PC-3 (cell line): Measurements from ENCODE around the gene NES. TPM values are rescaled to one million over a fixed set of nuclear protein-coding genes. Genes with fewer than 3 reads are reported as not detected.

ENCODE experiments used
- ATAC-seq: fragments of 200-7000 bp; cut with Tn5 transposase; 2 replicates; pipeline ENCODE4 v1.9.1; 2020; ENCODE audit warnings: mild to moderate bottlenecking, moderate library complexity
- BruUV-seq: library from RNA; stranded (reverse); fragments of 400-500 nt; replicated peaks from 2 replicates; lab custom pipeline; 2021; lab: Mats Ljungman, UMichigan
- CTCF ChIA-PET: fragments of 300-600 bp; sonication (Branson Sonifier 250); formaldehyde crosslinking; loops from one replicate; lab custom pipeline; 2022; ENCODE audit warnings: antibody characterized with exemption; lab: Charles Lee
- POLR2A ChIA-PET: fragments of 300-600 bp; sonication (Branson Sonifier 250); formaldehyde crosslinking; loops from one replicate; lab custom pipeline; 2022; ENCODE audit warnings: antibody characterized with exemption; ENCODE audit not compliant: unreplicated experiment; lab: Charles Lee
- DNase-seq: peaks from one replicate; pipeline ENCODE4 v3.0.0-alpha.2; 2015
- H2AFZ ChIP-seq: fragments of 300-600 bp; sonication (generic); 2 replicates; pipeline ENCODE4 v1.6.0; 2016; ENCODE audit warnings: antibody characterized with exemption, low read length
- H3F3A ChIP-seq: fragments of 300-600 bp; sonication (generic); one replicate; pipeline ENCODE4 v1.6.0; 2017; ENCODE audit warnings: antibody characterized with exemption, low read length, control low read depth, mild to moderate bottlenecking; ENCODE audit not compliant: unreplicated experiment
- H3K27ac ChIP-seq: fragments of 300-600 bp; sonication (generic); 2 replicates; pipeline ENCODE4 v1.5.1; 2016; ENCODE audit warnings: mild to moderate bottlenecking, low read length
- H3K27me3 ChIP-seq: fragments of 300-600 bp; sonication (generic); 2 replicates; pipeline ENCODE4 v1.6.1; 2016; ENCODE audit warnings: low read length, mixed read lengths
- H3K36me3 ChIP-seq: fragments of 300-600 bp; sonication (generic); 2 replicates; pipeline ENCODE4 v1.6.1; 2016; ENCODE audit warnings: low read depth, mixed run types, low read length, mixed read lengths
- H3K4me1 ChIP-seq: fragments of 300-600 bp; sonication (generic); 2 replicates; pipeline ENCODE4 v1.5.1; 2016; ENCODE audit warnings: low read length; ENCODE audit not compliant: insufficient read depth
- H3K4me2 ChIP-seq: fragments of 300-600 bp; sonication (generic); 2 replicates; pipeline ENCODE4 v1.6.0; 2016; ENCODE audit warnings: low read length
- H3K4me3 ChIP-seq: fragments of 300-600 bp; sonication (generic); 2 replicates; pipeline ENCODE4 v1.5.1; 2016; ENCODE audit warnings: mild to moderate bottlenecking, low read length, mixed read lengths
- H3K79me2 ChIP-seq: fragments of 300-600 bp; sonication (generic); 2 replicates; pipeline ENCODE4 v1.6.1; 2017; ENCODE audit warnings: low read length, mixed read lengths
- H3K9ac ChIP-seq: fragments of 300-600 bp; sonication (generic); 2 replicates; pipeline ENCODE4 v1.6.0; 2016; ENCODE audit warnings: mild to moderate bottlenecking, low read length
- H3K9me2 ChIP-seq: fragments of 300-600 bp; sonication (generic); replicated peaks from 2 replicates; pipeline ENCODE4 v1.6.1; 2016; ENCODE audit warnings: mixed run types, low read length, mixed read lengths
- H3K9me3 ChIP-seq: fragments of 300-600 bp; sonication (generic); 2 replicates; pipeline ENCODE4 v1.6.1; 2016; ENCODE audit warnings: low read length, mixed read lengths
- H4K20me1 ChIP-seq: fragments of 300-600 bp; sonication (generic); 2 replicates; pipeline ENCODE4 v1.6.1; 2016; ENCODE audit warnings: low read length, mixed read lengths
- EZH2 ChIP-seq: fragments of 300-600 bp; sonication (generic); IDR thresholded peaks from one replicate; pipeline ENCODE4 v1.6.1; 2017; ENCODE audit warnings: antibody characterized with exemption, mild to moderate bottlenecking, low read length; ENCODE audit not compliant: unreplicated experiment
- EZH2phosphoT487 ChIP-seq: fragments of 300-600 bp; sonication (generic); IDR thresholded peaks from 2 replicates; pipeline ENCODE4 v1.6.1; 2018; ENCODE audit warnings: mild to moderate bottlenecking, antibody characterized with exemption, low read length, borderline replicate concordance
- intact Hi-C: fragments of 100-400 bp; cut with micrococcal nuclease; formaldehyde crosslinking; loops from 2 replicates; pipeline ENCODE4 v1.9.0; 2023
- total RNA-seq: library from RNA; depleted of rRNA; stranded (reverse); fragments of >200 nt; gene quantifications from 2 replicates; pipeline ENCODE4 v1.2.3, GENCODE V29; 2014
- TF ChIP-seq, protein P1 (sequence below): fragments of 300-600 bp; sonication (generic); conservative IDR thresholded peaks from 2 replicates; pipeline ENCODE4 v1.5.1; 2017; ENCODE audit warnings: antibody characterized with exemption, low read depth, mild to moderate bottlenecking, low read length

The NES gene
- total RNA-seq, 1 experiment from 2014 or later: 58.2 TPM

DNA sequence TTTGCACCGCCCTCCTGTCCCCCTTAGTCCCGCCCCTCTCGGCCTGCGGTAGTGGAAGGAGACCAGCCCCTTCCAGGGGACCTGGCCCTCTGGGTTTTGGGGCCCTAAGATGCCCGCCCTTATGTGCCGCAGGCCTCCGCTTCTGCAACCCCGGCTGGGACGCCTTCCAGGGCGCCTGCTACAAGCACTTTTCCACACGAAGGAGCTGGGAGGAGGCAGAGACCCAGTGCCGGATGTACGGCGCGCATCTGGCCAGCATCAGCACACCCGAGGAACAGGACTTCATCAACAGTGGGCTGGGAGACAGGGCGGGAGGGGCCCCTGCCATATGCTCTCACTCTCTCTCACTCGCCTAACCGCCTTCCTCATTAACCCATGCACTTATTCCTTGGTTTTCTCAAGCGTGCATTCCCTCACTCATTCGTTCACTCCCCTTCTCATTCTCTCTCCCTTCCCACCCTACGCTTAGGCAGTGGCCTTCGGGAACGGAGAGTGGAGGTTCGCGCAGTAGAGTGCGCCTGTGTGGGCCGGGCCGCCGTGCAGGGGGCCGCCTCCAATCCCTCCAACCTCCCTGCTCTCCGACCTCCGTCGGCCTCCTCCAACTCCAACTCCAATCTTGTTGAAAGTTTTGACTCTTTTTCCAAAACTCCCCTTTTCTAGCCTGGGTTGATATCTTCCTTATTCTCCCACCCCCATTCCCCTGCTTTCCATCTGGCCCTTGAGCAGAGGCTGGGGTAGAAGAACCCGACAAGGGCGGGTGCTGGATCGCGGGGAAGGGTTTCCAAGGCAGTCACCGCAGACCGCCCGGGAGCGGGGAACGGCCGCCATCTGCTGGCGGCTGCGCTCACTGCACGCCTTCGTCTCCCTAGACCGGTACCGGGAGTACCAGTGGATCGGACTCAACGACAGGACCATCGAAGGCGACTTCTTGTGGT lies 20.1 kb downstream of the NES start:
- 0 out of 2 replicates have a peak, but pooled peaks cover 3% of the 10 kb centered on the region for H3K27me3 ChIP-seq
- no peak overlapping the region for H2AFZ ChIP-seq
- peaks cover 5% of the 10 kb centered on the region for H3F3A ChIP-seq
- no peak overlapping the region for H3K27ac ChIP-seq
- peaks cover 38% of the 10 kb centered on the region for H3K4me1 ChIP-seq
- H3K4me3 ChIP-seq: peak overlapping the region; percentile 29; the same call in 1 of the 2 replicates
- intact Hi-C loops: loop anchor here (1.0 kb wide), 1 partner anchor 30 kb away; no protein-coding TSS in a partner anchor
- CTCF ChIA-PET: interaction anchor here (1.8 kb wide), 1 partner anchor 30 kb away, joined by 6 read pairs; no protein-coding TSS in a partner anchor
- no TSS peak for BruUV-seq
- TF ChIP-seq, protein P1, sequence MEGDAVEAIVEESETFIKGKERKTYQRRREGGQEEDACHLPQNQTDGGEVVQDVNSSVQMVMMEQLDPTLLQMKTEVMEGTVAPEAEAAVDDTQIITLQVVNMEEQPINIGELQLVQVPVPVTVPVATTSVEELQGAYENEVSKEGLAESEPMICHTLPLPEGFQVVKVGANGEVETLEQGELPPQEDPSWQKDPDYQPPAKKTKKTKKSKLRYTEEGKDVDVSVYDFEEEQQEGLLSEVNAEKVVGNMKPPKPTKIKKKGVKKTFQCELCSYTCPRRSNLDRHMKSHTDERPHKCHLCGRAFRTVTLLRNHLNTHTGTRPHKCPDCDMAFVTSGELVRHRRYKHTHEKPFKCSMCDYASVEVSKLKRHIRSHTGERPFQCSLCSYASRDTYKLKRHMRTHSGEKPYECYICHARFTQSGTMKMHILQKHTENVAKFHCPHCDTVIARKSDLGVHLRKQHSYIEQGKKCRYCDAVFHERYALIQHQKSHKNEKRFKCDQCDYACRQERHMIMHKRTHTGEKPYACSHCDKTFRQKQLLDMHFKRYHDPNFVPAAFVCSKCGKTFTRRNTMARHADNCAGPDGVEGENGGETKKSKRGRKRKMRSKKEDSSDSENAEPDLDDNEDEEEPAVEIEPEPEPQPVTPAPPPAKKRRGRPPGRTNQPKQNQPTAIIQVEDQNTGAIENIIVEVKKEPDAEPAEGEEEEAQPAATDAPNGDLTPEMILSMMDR: peak; percentile 98
- TF ChIP-seq EZH2phosphoT487 (peak; percentile 43; the same call in 1 of the 2 replicates), EZH2 (no peak)
- no peak overlapping the region for H3K9ac ChIP-seq
- ATAC-seq (peak; percentile 21), DNase-seq (peak; percentile 87)
- POLR2A ChIA-PET: no interaction called here
- H4K20me1 ChIP-seq: no peaks in the 10 kb centered on the region
- no peaks in the 10 kb centered on the region for H3K9me2 ChIP-seq
- peaks cover 15% of the 10 kb centered on the region for H3K79me2 ChIP-seq
- H3K9me3 ChIP-seq: no peaks in the 10 kb centered on the region
- H3K36me3 ChIP-seq: no peaks in the 10 kb centered on the region
- peak overlapping the region; percentile 64 for H3K4me2 ChIP-seq

DNA sequence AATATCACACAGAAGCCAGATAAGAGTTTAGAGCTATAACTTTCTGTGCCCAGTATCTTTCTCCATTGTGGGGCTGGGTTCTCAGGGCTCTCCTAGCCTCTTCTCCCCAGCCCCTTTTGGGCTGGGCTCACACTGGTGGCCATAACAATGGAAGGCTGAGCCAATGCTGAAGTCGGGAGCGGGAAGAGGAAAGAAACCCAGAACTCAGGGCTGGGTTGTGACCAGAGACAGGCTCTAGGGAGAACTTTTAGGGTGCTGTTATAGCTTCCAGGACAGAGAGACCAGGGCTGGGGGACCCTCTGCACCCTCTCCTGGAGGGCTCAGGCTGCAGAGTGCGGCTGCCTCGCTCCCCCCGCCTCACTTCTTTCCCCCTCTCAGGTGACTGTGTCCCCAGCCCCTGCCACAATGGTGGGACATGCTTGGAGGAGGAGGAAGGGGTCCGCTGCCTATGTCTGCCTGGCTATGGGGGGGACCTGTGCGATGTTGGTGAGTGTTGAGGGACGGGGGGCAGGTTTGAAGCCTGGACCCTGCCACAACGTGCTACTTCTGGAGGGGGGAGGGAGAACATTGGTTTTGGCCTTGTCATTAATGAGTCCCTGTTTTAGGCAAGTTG lies 21.2 kb downstream of the NES start:
- BruUV-seq: no TSS peak
- Histone ChIP-seq H3K9me3 (no peaks in the 10 kb centered on the region), H3K4me2 (no peak overlapping the region), H3K9me2 (no peaks in the 10 kb centered on the region), H3K27ac (no peak overlapping the region), H4K20me1 (no peaks in the 10 kb centered on the region), H2AFZ (no peak overlapping the region), H3K4me1 (peaks cover 27% of the 10 kb centered on the region), H3K79me2 (peaks cover 13% of the 10 kb centered on the region), H3F3A (peaks cover 4% of the 10 kb centered on the region), H3K36me3 (no peaks in the 10 kb centered on the region), H3K4me3 (no peak overlapping the region), H3K27me3 (0 out of 2 replicates have a peak, but pooled peaks cover 3% of the 10 kb centered on the region), H3K9ac (no peak overlapping the region)
- DNase-seq (no peak), ATAC-seq (no peak)
- POLR2A ChIA-PET: no interaction called here
- CTCF ChIA-PET: interaction anchor here (0.7 to 1.8 kb wide), 3 partner anchors 29 to 50 kb away, joined by 3 to 6 read pairs (median 3); partner anchors contain the start of gene CRABP2
- TF ChIP-seq, protein P1: no peak
- no peak for TF ChIP-seq EZH2
- intact Hi-C loops: no loop called here
